Measurements from ENCODE around the gene USP49.

Gene USP49

DNA sequence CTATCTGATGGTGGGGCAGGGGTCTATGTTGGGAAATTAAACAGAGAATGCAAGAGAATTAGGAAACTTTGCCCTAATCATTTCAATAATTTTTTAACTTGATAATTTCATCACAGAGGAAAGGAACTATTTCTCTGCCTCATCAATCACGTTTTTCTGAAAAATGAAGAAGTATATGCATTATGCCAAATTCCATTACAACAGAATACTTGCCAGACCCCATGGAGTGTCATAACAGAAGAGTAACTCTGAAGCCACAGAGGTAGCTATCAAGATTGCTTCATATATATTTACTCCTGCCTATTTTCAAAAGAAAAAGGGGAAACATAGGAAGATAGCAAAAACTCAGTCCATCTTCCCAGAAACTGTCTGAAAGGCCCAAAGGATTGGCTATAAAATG, 5.7 kb upstream of the USP49 start:
- no peak overlapping the region for H2AK5ac ChIP-seq (ENCODE audit: low read depth, low read length)
- no peak overlapping the region for H3K4me3 ChIP-seq (ENCODE audit: low read length in 2 of 2)
- peaks cover 0 to 5% of the 10 kb centered on the region in 2 donors for H3K4me1 ChIP-seq (ENCODE audit: control insufficient read depth in 2 of 2, insufficient read depth in 1 of 2, low read depth in 1 of 2, low read length in 2 of 2)
- no peak overlapping the region for H3K4me2 ChIP-seq (ENCODE audit: insufficient read depth, low read length, poor library complexity, severe bottlenecking)
- H3K9ac ChIP-seq (ENCODE audit: low read depth, low read length, poor library complexity), result no peak overlapping the region
- no peak overlapping the region for H2BK5ac ChIP-seq (ENCODE audit: low read length)
- no peak overlapping the region for H3K18ac ChIP-seq (ENCODE audit: low read length)
- H2BK15ac ChIP-seq (ENCODE audit: low read length), result no peak overlapping the region
- WGBS, 2 donors (ENCODE audit: extremely low coverage in 2 of 2, insufficient read length in 2 of 2, insufficient replicate concordance in 1 of 2), result no CpG with 5 or more reads among the region's 1 CpG
- H3K27ac ChIP-seq (replicated peaks; ENCODE audit: low read length), result no peak overlapping the region
- no peak overlapping the region for H2AFZ ChIP-seq (ENCODE audit: low read length)
- H4K8ac ChIP-seq (ENCODE audit: low read depth, low read length), result no peak overlapping the region
- H2BK120ac ChIP-seq (ENCODE audit: low read depth, low read length), result no peak overlapping the region
- H3K14ac ChIP-seq (ENCODE audit: low read length), result no peak overlapping the region
- H3K79me1 ChIP-seq (ENCODE audit: low read depth, low read length), result no peaks in the 10 kb centered on the region
- no peak overlapping the region for H3K23ac ChIP-seq (ENCODE audit: low read depth, low read length, poor library complexity)
- no peak overlapping the region for H4K91ac ChIP-seq (ENCODE audit: low read depth, low read length, poor library complexity)
- no peaks in the 10 kb centered on the region for H3K27me3 ChIP-seq (ENCODE audit: control insufficient read depth in 3 of 3, insufficient read depth in 3 of 3, low read depth in 1 of 3, low read length in 3 of 3)
- DNase-seq (ENCODE audit: low spot score), result no peak
- no peak overlapping the region for H2BK12ac ChIP-seq (ENCODE audit: low read length)
- H3K36me3 ChIP-seq (replicated peaks in 1 of 2; ENCODE audit: control insufficient read depth in 2 of 2, insufficient read depth in 2 of 2, low read length in 2 of 2), result peaks cover 5 to 35% of the 10 kb centered on the region in 2 donors
- H3K9me3 ChIP-seq (replicated peaks in 1 of 2; ENCODE audit: control insufficient read depth in 2 of 2, insufficient read depth in 1 of 2, low read depth in 1 of 2, low read length in 2 of 2), result no peaks in the 10 kb centered on the region
- no peak overlapping the region for H3K4ac ChIP-seq (ENCODE audit: low read length)

- no peaks in the 10 kb centered on the region for H3K27me3 ChIP-seq (ENCODE audit: control insufficient read depth in 3 of 3, insufficient read depth in 3 of 3, low read depth in 1 of 3, low read length in 3 of 3)
- no peak overlapping the region for H2AK5ac ChIP-seq (ENCODE audit: low read depth, low read length)
- H3K23ac ChIP-seq (ENCODE audit: low read depth, low read length, poor library complexity), result no peak overlapping the region
- H3K4me1 ChIP-seq (ENCODE audit: control insufficient read depth in 2 of 2, insufficient read depth in 1 of 2, low read depth in 1 of 2, low read length in 2 of 2), result peaks cover 0 to 11% of the 10 kb centered on the region in 2 donors
- no CpG with 5 or more reads among the region's 3 CpGs for WGBS, 2 donors (ENCODE audit: extremely low coverage in 2 of 2, insufficient read length in 2 of 2, insufficient replicate concordance in 1 of 2)
- H4K8ac ChIP-seq (ENCODE audit: low read depth, low read length), result no peak overlapping the region
- H3K4me3 ChIP-seq (ENCODE audit: low read length in 2 of 2), result peak overlapping the region in 1 of 2 donors; percentile 55
- H3K4ac ChIP-seq (ENCODE audit: low read length), result no peak overlapping the region
- H3K9me3 ChIP-seq (replicated peaks in 1 of 2; ENCODE audit: control insufficient read depth in 2 of 2, insufficient read depth in 1 of 2, low read depth in 1 of 2, low read length in 2 of 2), result no peaks in the 10 kb centered on the region
- H2BK5ac ChIP-seq (ENCODE audit: low read length), result no peak overlapping the region
- H2AFZ ChIP-seq (ENCODE audit: low read length), result peak overlapping the region; percentile 83
- no peak overlapping the region for H3K18ac ChIP-seq (ENCODE audit: low read length)
- no peak overlapping the region for H2BK120ac ChIP-seq (ENCODE audit: low read depth, low read length)
- H3K27ac ChIP-seq (replicated peaks; ENCODE audit: low read length), result no peak overlapping the region
- H2BK12ac ChIP-seq (ENCODE audit: low read length), result no peak overlapping the region
- DNase-seq (ENCODE audit: low spot score), result no peak
- H3K14ac ChIP-seq (ENCODE audit: low read length), result no peak overlapping the region
- no peak overlapping the region for H4K91ac ChIP-seq (ENCODE audit: low read depth, low read length, poor library complexity)
- H3K9ac ChIP-seq (ENCODE audit: low read depth, low read length, poor library complexity), result no peak overlapping the region
- H2BK15ac ChIP-seq (ENCODE audit: low read length), result no peak overlapping the region
- no peaks in the 10 kb centered on the region for H3K79me1 ChIP-seq (ENCODE audit: low read depth, low read length)
- peaks cover 2 to 10% of the 10 kb centered on the region in 2 donors for H3K36me3 ChIP-seq (replicated peaks in 1 of 2; ENCODE audit: control insufficient read depth in 2 of 2, insufficient read depth in 2 of 2, low read length in 2 of 2)
- H3K4me2 ChIP-seq (ENCODE audit: insufficient read depth, low read length, poor library complexity, severe bottlenecking), result peak overlapping the region; percentile 49
Observed at GRCh38 chr6:41896281-41896680, 1.1 kb upstream of the USP49 start.

DNA sequence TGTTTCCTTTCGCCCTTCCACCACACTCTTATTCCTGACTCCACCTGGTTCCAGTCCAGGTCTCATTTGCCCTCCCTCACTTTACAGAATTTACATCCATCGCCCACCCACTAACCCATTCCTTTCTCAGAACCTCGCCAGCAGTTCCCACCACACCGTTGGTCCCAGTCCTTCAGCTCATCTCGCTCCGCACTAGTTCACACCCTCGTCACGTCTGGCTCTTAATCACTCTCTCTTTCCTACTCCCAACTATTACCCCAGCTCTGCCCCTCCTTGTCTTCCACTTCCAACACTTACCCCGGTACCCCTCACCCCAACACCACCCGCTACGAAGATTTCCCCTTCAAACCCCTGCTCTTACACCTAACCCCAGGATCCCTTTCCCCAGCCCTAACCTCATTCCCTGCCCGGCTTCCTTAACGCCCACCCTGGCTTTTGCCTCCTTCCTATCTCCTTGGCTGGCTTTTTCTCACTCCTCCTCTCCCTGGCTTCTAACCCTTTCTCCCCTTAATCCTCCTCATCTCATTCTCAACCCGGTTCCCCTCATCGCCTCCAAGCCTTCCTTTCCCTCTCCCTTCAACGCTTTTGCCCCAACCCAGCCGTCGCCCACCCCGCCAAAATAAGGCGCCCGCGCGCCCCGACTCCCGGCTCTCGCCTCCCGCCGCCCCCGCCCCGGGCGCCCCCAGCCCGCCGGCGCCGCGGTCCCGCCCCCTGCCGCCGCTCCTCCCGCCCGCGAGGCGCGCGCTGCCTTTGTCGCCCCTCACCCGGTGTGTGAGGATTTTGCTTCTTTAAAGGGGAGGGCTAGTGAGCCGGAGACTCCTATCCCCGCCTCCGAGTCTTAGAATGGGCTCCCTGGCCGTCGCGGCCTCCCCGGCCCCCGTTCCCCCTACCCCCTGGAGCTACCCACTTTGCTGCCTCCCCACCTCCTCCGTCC, 542 bp downstream of the USP49 start:
- WGBS, 2 donors (ENCODE audit: extremely low coverage in 2 of 2, insufficient read length in 2 of 2, insufficient replicate concordance in 1 of 2), result no CpG with 5 or more reads among the region's 56 CpGs
- H2BK15ac ChIP-seq (ENCODE audit: low read length), result no peak overlapping the region

GRCh38 chr6:41892921-41893564, 2.1 kb downstream of the USP49 start:
- Histone ChIP-seq H2AFZ (ENCODE audit: low read length) (peak overlapping the region; percentile 37), H3K36me3 (replicated peaks in 1 of 2; ENCODE audit: control insufficient read depth in 2 of 2, insufficient read depth in 2 of 2, low read length in 2 of 2) (peaks cover 1 to 19% of the 10 kb centered on the region in 2 donors), H4K91ac (ENCODE audit: low read depth, low read length, poor library complexity) (no peak overlapping the region), H3K9ac (ENCODE audit: low read depth, low read length, poor library complexity) (no peak overlapping the region), H3K4me2 (ENCODE audit: insufficient read depth, low read length, poor library complexity, severe bottlenecking) (peak overlapping the region; percentile 79), H3K9me3 (replicated peaks in 1 of 2; ENCODE audit: control insufficient read depth in 2 of 2, insufficient read depth in 1 of 2, low read depth in 1 of 2, low read length in 2 of 2) (no peaks in the 10 kb centered on the region), H3K14ac (ENCODE audit: low read length) (no peak overlapping the region), H3K79me1 (ENCODE audit: low read depth, low read length) (no peaks in the 10 kb centered on the region), H3K23ac (ENCODE audit: low read depth, low read length, poor library complexity) (no peak overlapping the region), H2AK5ac (ENCODE audit: low read depth, low read length) (no peak overlapping the region), H3K18ac (ENCODE audit: low read length) (no peak overlapping the region), H4K8ac (ENCODE audit: low read depth, low read length) (no peak overlapping the region), H3K4ac (ENCODE audit: low read length) (no peak overlapping the region), H2BK15ac (ENCODE audit: low read length) (no peak overlapping the region), H3K4me3 (ENCODE audit: low read length in 2 of 2) (peak overlapping the region; percentile 39 to 55), H2BK12ac (ENCODE audit: low read length) (no peak overlapping the region), H3K27ac (replicated peaks; ENCODE audit: low read length) (no peak overlapping the region), H2BK5ac (ENCODE audit: low read length) (no peak overlapping the region), H3K27me3 (ENCODE audit: control insufficient read depth in 3 of 3, insufficient read depth in 3 of 3, low read depth in 1 of 3, low read length in 3 of 3) (no peaks in the 10 kb centered on the region), H3K4me1 (ENCODE audit: control insufficient read depth in 2 of 2, insufficient read depth in 1 of 2, low read depth in 1 of 2, low read length in 2 of 2) (peaks cover 0 to 11% of the 10 kb centered on the region in 2 donors), H2BK120ac (ENCODE audit: low read depth, low read length) (no peak overlapping the region)
- DNase-seq (ENCODE audit: low spot score), result no peak
- WGBS, 2 donors (ENCODE audit: extremely low coverage in 2 of 2, insufficient read length in 2 of 2, insufficient replicate concordance in 1 of 2), result no CpG with 5 or more reads among the region's 4 CpGs

More for the DNA sequence above, 542 bp downstream of the USP49 start:
- Histone ChIP-seq H4K8ac (ENCODE audit: low read depth, low read length) (no peak overlapping the region), H4K91ac (ENCODE audit: low read depth, low read length, poor library complexity) (no peak overlapping the region), H3K4me2 (ENCODE audit: insufficient read depth, low read length, poor library complexity, severe bottlenecking) (peak overlapping the region; percentile 79), H3K23ac (ENCODE audit: low read depth, low read length, poor library complexity) (no peak overlapping the region), H3K9ac (ENCODE audit: low read depth, low read length, poor library complexity) (peak overlapping the region; percentile 74), H3K27ac (replicated peaks; ENCODE audit: low read length) (peak overlapping the region; percentile 98), H2BK5ac (ENCODE audit: low read length) (peak overlapping the region; percentile 67), H3K4ac (ENCODE audit: low read length) (no peak overlapping the region), H3K4me3 (ENCODE audit: low read length in 2 of 2) (peak overlapping the region; percentile 55 to 91), H2AK5ac (ENCODE audit: low read depth, low read length) (no peak overlapping the region), H2BK12ac (ENCODE audit: low read length) (no peak overlapping the region), H2AFZ (ENCODE audit: low read length) (peak overlapping the region; percentile 83), H3K18ac (ENCODE audit: low read length) (peak overlapping the region; percentile 76), H2BK120ac (ENCODE audit: low read depth, low read length) (no peak overlapping the region), H3K9me3 (replicated peaks in 1 of 2; ENCODE audit: control insufficient read depth in 2 of 2, insufficient read depth in 1 of 2, low read depth in 1 of 2, low read length in 2 of 2) (no peaks in the 10 kb centered on the region), H3K14ac (ENCODE audit: low read length) (no peak overlapping the region), H3K36me3 (replicated peaks in 1 of 2; ENCODE audit: control insufficient read depth in 2 of 2, insufficient read depth in 2 of 2, low read length in 2 of 2) (peaks cover 0 to 16% of the 10 kb centered on the region in 2 donors), H3K79me1 (ENCODE audit: low read depth, low read length) (no peaks in the 10 kb centered on the region), H3K4me1 (ENCODE audit: control insufficient read depth in 2 of 2, insufficient read depth in 1 of 2, low read depth in 1 of 2, low read length in 2 of 2) (peaks cover 0 to 11% of the 10 kb centered on the region in 2 donors), H3K27me3 (ENCODE audit: control insufficient read depth in 3 of 3, insufficient read depth in 3 of 3, low read depth in 1 of 3, low read length in 3 of 3) (no peaks in the 10 kb centered on the region)
- no peak for DNase-seq (ENCODE audit: low spot score)

All from neuronal stem cell (in vitro differentiated cells).